A673 (cell line): ENCODE measurements around the gene LRRC3.

Source experiments
- EZH2 ChIP-seq: fragments of 200-600 bp; sonication (generic); IDR thresholded peaks from 2 replicates; pipeline ENCODE4 v1.6.1; 2017; ENCODE audit warnings: borderline replicate concordance, low read depth, mild to moderate bottlenecking, mixed read lengths, antibody characterized with exemption, low read length; ENCODE audit not compliant: poor library complexity, severe bottlenecking
- TF ChIP-seq, protein P1 (sequence below): fragments of 300-800, 200-600 bp; sonication (generic); conservative IDR thresholded peaks from 2 replicates; pipeline ENCODE4 v1.5.1; 2017; ENCODE audit warnings: low read depth, mild to moderate bottlenecking, antibody characterized with exemption, low read length, moderate library complexity, mixed read lengths

DNA sequence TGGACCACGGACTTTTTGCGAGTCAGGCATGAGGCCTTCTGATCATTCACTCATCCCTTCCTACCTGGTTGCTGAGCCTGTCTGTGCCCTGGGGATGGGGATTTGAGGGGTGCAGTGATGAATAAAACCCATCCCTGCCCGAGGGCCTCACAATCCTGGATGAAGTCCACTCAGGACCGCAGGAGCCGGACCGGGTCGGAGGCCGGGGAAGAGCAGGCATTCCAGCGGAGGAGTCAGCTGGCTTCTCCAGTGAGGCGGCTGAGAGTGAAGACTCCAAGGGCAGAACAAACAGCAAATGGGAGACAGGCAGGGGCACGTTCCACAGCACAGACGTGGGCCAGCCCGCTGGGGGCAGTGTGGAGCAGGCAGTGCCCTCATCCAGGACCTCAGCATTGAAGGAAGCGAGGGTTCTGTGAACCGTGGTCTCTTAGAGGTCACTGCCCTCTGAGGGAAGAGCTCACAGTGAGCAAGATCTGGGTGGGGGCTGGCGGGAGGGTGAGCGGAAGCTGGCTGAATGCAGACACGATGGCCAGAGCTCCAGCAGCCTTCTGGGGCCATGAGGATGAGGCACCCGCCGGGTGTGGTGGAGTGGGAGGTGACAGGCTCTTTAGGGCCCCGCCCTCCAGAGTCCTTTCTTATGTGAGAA, 10.9 kb upstream of the LRRC3 start:
- TF ChIP-seq, protein P1, sequence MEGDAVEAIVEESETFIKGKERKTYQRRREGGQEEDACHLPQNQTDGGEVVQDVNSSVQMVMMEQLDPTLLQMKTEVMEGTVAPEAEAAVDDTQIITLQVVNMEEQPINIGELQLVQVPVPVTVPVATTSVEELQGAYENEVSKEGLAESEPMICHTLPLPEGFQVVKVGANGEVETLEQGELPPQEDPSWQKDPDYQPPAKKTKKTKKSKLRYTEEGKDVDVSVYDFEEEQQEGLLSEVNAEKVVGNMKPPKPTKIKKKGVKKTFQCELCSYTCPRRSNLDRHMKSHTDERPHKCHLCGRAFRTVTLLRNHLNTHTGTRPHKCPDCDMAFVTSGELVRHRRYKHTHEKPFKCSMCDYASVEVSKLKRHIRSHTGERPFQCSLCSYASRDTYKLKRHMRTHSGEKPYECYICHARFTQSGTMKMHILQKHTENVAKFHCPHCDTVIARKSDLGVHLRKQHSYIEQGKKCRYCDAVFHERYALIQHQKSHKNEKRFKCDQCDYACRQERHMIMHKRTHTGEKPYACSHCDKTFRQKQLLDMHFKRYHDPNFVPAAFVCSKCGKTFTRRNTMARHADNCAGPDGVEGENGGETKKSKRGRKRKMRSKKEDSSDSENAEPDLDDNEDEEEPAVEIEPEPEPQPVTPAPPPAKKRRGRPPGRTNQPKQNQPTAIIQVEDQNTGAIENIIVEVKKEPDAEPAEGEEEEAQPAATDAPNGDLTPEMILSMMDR, result peak; percentile 51; the same call in 1 of the 2 replicates
- no peak for TF ChIP-seq EZH2
